GM23338 (cell line): ENCODE measurements around the gene CHTF8.

Experiments used
- CREB1 ChIP-seq: fragments of 250-450 bp; sonication (Bioruptor Pico); IDR thresholded peaks from 2 replicates; pipeline ENCODE4 v1.5.0; 2020; ENCODE audit warnings: low read depth, mild to moderate bottlenecking, moderate library complexity
- EZH2 ChIP-seq: fragments of 200-600 bp; sonication (generic); IDR thresholded peaks from one replicate; pipeline ENCODE4 v1.8.0; 2017; ENCODE audit warnings: antibody characterized with exemption, mild to moderate bottlenecking, low read depth; ENCODE audit not compliant: unreplicated experiment
- POLR2AphosphoS5 ChIP-seq: IDR thresholded peaks from 2 replicates; pipeline ENCODE4 v1.6.1; 2016; ENCODE audit warnings: antibody characterized with exemption, low read depth
- ZNF114 ChIP-seq: fragments of 250-450 bp; sonication (Bioruptor Pico); IDR thresholded peaks from 2 replicates; pipeline ENCODE4 v1.5.0; 2020; ENCODE audit warnings: mild to moderate bottlenecking, moderate library complexity
- TF ChIP-seq, protein P1 (sequence below), 2 experiments: fragments of 200-600 bp in 1 of 2; sonication (generic) in 1 of 2; conservative IDR thresholded peaks; 2 replicates each; pipeline versions ENCODE4 v1.5.1 to v1.6.1; 2016 to 2017; ENCODE audit warnings: antibody characterized with exemption in 2 of 2, low read depth in 2 of 2, mild to moderate bottlenecking in 2 of 2, moderate library complexity in 1 of 2

DNA sequence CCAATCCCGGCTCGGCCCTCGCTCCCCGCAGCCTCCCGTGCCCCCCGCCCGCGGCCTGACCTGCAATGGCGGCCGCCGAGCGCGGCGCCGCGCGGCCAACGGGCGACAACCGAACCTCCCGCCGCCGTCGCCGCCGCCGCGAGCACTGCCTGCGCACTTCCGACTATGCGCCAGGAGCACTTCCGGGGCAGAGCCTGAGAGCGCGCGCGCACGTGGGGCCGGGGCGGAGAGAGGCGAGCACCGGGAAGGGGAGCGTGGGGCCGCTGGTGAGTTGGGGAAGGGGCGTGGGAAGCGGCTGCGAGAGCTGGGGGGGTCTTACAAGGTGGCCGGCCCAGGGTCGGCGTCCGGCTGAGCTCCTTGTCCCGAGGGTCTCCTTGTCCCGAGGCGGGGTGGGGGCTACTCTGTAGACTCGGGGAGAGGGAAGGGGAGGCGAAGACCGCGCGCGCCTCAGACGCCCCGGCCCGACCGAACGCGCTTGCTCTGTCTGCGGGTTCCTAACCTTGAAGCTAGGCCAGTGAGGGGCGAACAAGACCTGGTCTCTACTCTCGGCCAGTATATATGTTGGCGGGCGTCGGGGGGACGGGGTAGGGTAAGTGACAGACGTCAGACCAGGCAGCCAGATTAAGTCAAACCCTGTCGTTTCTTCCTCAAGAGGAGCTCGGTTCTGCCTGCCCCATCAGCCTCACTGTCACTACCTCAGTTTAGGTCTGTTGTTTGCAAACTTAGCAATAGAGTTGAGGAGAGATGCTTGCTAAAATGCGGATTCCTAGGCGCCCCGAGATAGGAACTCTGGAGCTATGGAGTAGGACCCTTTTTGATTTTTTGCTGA lies at the start of gene CHTF8, which contains the start of gene UTP4:
- TF ChIP-seq, protein P1, sequence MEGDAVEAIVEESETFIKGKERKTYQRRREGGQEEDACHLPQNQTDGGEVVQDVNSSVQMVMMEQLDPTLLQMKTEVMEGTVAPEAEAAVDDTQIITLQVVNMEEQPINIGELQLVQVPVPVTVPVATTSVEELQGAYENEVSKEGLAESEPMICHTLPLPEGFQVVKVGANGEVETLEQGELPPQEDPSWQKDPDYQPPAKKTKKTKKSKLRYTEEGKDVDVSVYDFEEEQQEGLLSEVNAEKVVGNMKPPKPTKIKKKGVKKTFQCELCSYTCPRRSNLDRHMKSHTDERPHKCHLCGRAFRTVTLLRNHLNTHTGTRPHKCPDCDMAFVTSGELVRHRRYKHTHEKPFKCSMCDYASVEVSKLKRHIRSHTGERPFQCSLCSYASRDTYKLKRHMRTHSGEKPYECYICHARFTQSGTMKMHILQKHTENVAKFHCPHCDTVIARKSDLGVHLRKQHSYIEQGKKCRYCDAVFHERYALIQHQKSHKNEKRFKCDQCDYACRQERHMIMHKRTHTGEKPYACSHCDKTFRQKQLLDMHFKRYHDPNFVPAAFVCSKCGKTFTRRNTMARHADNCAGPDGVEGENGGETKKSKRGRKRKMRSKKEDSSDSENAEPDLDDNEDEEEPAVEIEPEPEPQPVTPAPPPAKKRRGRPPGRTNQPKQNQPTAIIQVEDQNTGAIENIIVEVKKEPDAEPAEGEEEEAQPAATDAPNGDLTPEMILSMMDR (conservative IDR thresholded peaks at IDR 0.05; ENCODE audit: low read depth in 2 of 2): no peak
- peak; percentile 79 for TF ChIP-seq POLR2AphosphoS5
- peak; percentile 64 for TF ChIP-seq CREB1
- no peak for TF ChIP-seq ZNF114 (CRISPR knock-in tag)
- TF ChIP-seq EZH2: no peak
